Endometrium (tissue), 2 donors: Measurements from ENCODE around the gene ARID1B.
A peak's percentile ranks its signal among the peaks of the same experiment; 100 is the strongest.

ENCODE experiments used
- FAIRE-seq: peaks from 2 replicates; lab custom pipeline; 2012; peaks lifted over from hg19 to GRCh38; lab: Jason Lieb, UNC
- donor health status: control.
- donor health status: control.

ARID1B gene

GRCh38 chr6:157217894-157218370 is 440.8 kb downstream of the ARID1B start:
- no peak for FAIRE-seq

GRCh38 chr6:157218371-157219198 is 441.4 kb downstream of the ARID1B start:
- FAIRE-seq = no peak

DNA sequence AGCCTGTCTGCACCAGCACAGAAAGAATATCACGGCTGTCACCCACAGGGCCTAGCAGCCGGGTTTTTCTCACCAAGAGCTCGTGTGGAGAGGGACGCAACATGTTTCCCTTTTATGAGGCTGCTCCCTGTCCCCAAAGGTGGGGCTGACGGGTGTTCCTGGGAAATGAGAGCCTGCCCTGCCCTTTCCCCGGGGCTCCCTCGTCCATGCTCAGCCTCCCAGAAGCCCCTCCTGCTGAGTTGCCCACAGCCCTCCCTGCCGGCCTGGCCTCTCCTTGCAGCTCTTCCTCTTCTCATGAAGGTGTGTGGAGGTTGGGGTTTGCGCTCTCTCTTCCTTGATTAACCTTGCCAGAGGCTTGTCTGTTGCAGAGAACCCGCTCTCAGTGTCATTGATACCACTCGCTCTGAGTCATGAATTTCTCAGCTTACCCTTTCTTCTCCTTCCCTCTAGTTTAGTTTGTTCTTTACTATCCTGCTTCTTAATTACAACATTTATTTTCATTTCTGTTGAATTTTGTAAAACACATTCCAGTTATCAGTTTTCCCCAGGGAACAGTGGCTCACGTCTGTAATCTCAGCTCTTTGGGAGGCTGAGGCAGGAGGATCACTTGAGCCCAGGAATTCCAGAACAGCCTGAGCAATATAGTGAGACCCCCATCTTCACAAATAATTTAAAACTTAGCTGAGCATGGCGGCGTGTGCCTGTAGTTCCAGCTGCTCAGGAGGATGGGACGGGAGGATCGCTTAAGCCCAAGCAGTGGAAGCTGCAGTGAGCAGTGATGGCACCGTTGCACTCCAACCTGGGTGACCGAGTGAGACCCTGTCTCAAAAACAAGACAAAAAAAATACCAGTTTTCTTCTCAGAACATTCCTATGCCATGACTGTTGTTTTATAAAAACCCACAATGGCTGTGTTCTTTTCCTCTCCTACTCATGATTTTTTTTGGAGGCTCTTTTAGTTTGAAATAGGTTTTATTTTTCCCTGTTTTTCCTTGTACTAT is 442.3 kb downstream of the ARID1B start:
- FAIRE-seq = no peak

DNA sequence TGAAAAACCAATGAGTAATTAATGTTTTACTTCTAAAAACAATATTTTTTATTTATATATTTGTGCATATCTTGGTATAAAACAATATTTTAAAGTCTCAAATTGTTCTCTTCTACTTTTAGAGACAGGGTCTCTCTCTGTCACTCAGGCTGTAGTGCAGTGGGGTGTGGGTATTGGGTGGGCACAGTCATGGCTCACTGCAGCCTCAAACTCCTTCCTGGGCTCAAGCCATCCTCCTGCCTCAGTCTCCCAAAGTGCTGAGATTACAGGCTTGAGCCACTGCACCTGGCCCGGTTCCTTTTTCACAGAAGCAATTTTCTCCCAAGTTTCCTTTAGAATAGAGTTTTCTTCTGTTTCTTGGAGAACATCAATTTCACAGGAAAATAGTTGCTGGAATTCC is 443.3 kb downstream of the ARID1B start:
- no peak for FAIRE-seq

- no peak for FAIRE-seq
These were observed 444.1 kb downstream of the ARID1B start for GRCh38 chr6:157221049-157221816.

GRCh38 chr6:157221817-157222175 is 444.6 kb downstream of the ARID1B start:
- no peak for FAIRE-seq

DNA sequence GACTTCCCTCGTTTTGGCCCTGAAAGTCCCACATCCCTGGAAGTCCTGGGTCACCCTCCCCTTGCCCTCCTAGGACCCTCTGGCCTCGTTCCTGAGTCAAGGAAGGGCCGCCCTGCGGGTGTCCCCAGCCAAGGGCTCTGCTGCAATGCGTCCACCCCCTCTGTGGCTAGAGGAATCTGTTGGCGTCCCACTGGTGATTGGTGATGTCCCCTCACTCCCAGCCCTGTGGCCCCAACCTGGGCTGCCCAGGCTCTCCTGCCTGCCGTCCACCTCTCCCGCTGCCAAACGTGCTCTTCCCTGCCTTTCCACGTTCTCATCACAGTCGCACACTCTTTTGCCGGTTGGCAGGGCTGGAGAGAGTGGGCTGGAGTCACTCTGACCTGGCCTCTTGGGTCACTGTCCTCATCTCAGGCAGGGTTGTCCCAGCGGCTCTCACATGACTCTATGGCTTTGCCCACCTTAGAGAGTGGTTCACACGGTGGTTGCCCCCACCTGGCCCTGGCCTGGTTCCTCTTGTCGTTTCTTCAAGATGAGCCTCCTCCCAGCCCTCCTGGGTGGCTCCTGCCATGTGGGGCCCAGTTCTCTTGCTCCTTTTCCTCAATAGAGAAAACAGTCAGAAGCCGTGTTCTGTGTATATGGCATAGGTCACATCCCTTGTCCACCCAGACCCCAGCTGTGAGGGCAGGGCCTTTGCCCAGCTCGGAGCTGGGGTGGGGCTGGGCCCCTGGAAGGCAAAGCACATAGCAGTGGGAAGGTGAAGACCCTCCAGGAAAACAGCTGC is 445.2 kb downstream of the ARID1B start:
- FAIRE-seq = no peak

DNA sequence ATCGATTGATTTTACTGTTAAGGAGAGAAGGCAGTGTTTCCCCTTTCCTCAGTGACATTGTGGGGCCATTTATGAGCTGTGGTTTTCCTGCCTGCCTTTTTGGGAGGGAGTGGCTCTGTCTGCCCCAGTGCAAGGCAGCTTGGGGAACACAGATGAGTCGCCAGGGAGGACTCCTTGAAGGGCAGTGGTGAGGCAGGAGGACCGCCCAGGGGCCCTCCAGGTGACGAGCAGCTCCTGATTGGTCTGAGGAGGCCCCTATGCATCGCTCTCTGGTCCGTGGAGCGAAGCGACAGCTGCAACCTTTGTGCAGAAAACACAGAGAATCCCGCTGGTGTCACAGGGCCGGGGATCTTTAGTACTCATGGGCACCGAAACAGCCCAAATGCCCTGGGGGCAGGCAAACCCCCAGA is 445.8 kb downstream of the ARID1B start:
- FAIRE-seq = no peak

DNA sequence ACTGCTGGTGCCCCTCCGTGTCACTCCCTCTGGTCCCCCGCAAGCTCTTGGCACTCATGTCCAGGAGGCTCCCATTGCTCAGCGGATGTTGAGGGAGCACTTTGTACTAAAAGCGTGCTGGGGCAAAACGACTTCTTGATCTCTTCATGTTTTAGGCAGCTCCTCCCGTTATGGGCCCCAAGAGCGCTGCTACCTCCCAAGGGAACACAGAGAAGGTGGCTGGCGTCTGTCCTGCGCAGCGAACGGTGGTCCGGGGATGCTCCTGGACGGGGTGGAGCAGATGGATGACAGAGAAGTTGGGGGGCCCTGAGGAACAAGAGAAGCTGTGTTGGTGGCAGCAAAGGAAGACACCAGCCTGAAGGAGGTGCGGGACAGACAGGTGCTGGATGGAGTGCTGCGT is 446.3 kb downstream of the ARID1B start:
- no peak for FAIRE-seq

- FAIRE-seq = no peak
These were observed 447.2 kb downstream of the ARID1B start for GRCh38 chr6:157224178-157224950.

DNA sequence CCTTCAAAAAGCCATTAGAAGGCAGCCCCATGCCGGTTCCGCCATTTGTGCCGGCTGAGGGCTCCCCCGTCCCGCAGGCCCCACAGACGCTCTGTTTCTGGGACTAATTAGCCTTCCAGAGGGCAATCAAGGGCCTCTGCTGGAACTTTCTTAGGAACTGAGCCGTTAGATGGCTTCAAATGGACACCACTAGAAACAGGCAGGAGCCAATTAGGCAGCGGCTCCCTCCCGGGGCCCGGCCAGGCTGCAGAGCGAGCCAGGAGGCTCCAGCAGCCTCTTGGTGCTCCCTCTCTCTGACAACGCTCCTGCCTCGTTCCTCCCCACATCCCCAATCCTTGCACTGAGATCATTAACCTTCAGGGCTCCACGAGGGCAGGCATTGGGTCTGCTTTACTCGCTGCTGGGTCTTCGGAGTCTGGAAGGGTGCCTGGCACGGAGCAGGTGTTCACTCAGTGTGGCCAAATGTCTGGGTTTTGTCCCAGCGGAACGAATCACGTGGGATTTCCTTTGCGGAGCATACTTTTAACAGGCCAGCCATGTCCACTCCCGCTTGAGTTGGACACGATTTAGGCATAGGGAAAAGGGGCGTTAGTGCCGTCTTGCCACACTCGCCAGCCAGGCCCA is 447.9 kb downstream of the ARID1B start:
- no peak for FAIRE-seq

- FAIRE-seq = no peak
These were observed 448.4 kb downstream of the ARID1B start for GRCh38 chr6:157225575-157225995.

GRCh38 chr6:157226026-157226625 is 448.9 kb downstream of the ARID1B start:
- peak; percentile 90 for FAIRE-seq

DNA sequence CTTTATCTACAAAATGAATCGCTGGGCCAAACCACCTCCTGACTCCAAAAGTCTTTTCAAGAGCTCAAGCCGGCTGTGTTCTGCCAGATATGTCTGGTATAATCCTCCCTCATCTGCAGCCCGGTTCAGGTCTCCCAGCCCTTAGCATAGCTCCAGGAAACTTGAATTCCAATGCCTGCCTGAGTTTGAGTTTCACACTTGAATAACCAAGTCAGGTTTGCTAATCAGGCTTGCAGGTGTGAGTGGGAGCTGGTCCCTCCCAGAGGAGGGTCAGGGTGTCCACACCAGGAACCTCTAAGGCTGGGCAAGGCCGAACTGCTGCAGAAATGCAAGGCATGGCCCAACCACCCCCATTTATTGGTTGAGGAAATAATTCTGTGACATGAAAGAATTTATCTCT is 449.6 kb downstream of the ARID1B start:
- FAIRE-seq = no peak

DNA sequence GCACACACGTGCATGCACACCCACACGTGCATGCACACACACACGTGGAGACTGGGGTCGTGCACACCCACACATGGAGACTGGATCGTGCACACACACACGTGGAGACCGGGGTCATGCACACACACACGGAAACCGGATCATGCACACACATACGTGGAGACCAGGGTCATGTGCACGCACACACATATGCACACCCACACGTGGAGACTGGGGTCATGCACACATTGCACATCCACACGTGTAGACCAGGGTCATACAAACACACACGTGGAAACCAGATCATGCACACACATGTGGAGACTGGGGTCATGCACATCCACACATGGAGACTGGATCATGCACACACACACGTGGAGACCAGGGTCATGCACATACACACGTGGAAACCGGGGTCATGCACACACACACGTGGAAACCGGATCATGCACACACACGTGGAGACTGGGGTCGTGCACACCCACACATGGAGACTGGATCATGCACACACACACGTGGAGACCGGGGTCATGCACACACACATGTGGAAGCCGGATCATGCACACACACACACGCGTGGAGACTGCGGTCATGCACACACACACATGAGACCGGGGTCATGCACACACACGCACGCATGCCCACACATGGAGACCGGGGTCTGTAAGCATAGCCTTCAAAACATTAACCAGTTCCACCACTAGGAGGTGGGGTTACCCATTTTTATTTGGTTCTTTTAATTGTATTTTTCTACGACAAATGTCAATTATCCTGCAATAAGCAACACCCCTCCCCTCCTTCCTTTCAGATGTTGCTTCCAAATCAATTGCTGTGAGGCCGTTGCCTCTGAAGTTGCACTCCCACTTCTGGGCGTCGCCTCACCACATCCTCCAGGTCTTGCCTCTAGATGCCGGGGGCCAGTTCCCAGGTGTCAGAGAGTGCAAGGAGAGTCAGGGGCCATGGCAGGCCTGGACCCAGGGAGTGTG is 450.3 kb downstream of the ARID1B start:
- FAIRE-seq = no peak

DNA sequence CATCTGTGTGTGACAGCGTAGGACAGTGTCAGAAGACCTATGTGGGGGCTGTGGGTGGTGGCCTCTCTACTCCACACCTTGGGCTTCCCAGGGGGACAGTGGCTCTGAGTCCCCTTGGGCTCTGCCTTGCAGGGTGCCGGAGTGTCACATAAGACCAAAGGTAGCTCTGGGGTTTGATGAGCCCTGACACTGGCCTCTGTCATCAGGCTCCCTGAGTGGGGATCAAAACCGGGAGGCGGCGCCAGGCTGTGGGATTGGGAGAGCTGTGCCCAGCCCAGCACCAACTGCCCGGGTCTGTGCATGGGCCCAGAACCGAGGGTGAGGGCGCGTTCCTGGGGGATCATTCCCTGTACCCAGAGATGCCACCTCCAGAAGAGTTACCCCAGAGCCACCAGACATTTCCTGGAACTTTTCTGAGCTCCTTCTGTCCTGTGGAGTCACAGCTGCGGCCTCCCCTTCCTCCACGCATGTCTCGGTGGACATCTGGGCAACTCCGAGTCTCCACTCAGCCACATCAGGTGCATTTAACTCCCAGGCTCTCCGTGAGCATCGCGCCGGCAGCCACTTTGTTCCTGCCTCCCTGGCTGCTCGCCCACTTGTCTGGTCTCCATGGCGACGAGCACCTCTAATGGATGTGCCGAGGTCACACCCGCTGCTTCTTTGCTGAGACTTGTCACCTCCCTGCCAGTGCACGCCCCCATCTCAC is 451.4 kb downstream of the ARID1B start:
- FAIRE-seq = no peak

DNA sequence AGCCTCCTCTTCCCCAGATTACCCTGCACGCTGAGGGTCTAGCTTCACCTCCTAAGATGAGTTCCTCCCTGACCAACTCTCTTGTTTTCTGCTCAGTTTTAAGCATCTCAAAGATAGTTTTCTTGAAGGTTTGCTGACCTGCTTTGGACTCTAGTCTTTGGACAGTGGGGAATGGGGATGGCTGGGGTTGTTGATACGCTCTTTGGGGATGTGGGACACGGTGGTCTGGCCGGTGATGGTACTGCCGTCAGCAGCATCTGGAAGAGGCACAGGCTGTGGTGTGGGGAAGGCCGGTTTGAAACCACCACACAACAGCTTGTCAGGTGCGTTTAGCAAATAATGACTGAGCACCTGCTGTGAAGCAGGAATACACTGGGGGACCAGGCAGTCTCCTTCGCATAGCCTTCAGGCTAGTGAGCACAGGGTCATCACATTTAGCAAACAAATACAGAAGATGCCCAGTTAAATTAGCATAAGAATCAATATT is 452.0 kb downstream of the ARID1B start:
- FAIRE-seq = no peak

DNA sequence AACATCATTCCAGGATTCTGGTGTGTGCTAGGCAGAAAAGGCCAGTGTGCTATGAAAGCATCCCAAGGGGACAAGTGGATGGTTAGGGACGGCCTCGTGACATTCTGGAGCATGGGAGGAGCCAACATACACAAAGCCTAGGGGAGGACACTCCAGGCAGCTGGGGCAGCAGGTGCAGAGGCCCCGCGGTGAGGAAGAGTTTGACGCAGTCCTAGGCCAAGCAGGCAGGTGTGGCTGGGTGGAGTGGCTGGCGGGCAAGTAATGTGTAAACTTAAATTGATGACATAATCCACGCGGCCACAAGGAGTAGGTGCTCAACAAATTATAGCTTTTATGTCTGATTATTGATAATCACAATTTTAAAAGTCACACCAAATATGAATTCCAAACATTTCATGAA is 452.5 kb downstream of the ARID1B start:
- no peak for FAIRE-seq
